Kidney capillary endothelial cell (primary cell): ENCODE measurements around the gene MACROH2A2.
"Not testable (repeated sequence)": the region's sequence is repeated elsewhere in the genome, so short reads cannot be mapped to it uniquely, and the experiment has no call there.

Source experiments
- DNase-seq: peaks from one replicate; pipeline ENCODE4 v3.0.0-alpha.2; 2018; ENCODE audit warnings: low spot score

Gene MACROH2A2

GRCh38 chr10:70067586-70067985, 14.9 kb downstream of the MACROH2A2 start:
- no peak for DNase-seq

GRCh38 chr10:70068925-70069324, 16.3 kb downstream of the MACROH2A2 start:
- no peak for DNase-seq

- no peak for DNase-seq
Observed at GRCh38 chr10:70069346-70069745, 16.7 kb downstream of the MACROH2A2 start.

GRCh38 chr10:70070834-70071233, 18.2 kb downstream of the MACROH2A2 start:
- DNase-seq: no peak

GRCh38 chr10:70074165-70074564, 21.5 kb downstream of the MACROH2A2 start:
- DNase-seq: no peak

GRCh38 chr10:70074971-70075370, 22.3 kb downstream of the MACROH2A2 start:
- no peak for DNase-seq

GRCh38 chr10:70078329-70078728, 25.7 kb downstream of the MACROH2A2 start:
- no peak for DNase-seq

- no peak for DNase-seq
Observed at GRCh38 chr10:70078937-70079336, 26.3 kb downstream of the MACROH2A2 start.

GRCh38 chr10:70080789-70081188, 28.1 kb downstream of the MACROH2A2 start:
- not testable (repeated sequence) for DNase-seq

GRCh38 chr10:70084189-70084588, 31.5 kb downstream of the MACROH2A2 start:
- DNase-seq: no peak

- DNase-seq: no peak
Observed at GRCh38 chr10:70085975-70086613, 33.4 kb downstream of the MACROH2A2 start.

- DNase-seq: no peak
Observed at GRCh38 chr10:70087616-70088307, 35.1 kb downstream of the MACROH2A2 start.

GRCh38 chr10:70088308-70088698, 35.7 kb downstream of the MACROH2A2 start:
- no peak for DNase-seq

GRCh38 chr10:70090013-70090412, 37.4 kb downstream of the MACROH2A2 start:
- DNase-seq: no peak

- no peak for DNase-seq
Observed at GRCh38 chr10:70090951-70091350, 38.3 kb downstream of the MACROH2A2 start.

GRCh38 chr10:70092389-70092718, 39.7 kb downstream of the MACROH2A2 start:
- no peak for DNase-seq

- no peak for DNase-seq
Observed at GRCh38 chr10:70093335-70093944, 40.8 kb downstream of the MACROH2A2 start.

GRCh38 chr10:70094250-70094649, 41.6 kb downstream of the MACROH2A2 start:
- DNase-seq: no peak

- no peak for DNase-seq
Observed at GRCh38 chr10:70096016-70096704, 43.5 kb downstream of the MACROH2A2 start.

GRCh38 chr10:70096705-70097420, 44.2 kb downstream of the MACROH2A2 start:
- no peak for DNase-seq

GRCh38 chr10:70097459-70097858, 44.8 kb downstream of the MACROH2A2 start:
- DNase-seq: no peak

GRCh38 chr10:70098271-70098670, 45.6 kb downstream of the MACROH2A2 start:
- no peak for DNase-seq
